ENCODE results near the gene CTTNBP2NL.
A peak's percentile ranks its signal among the peaks of the same experiment; 100 is the strongest.

The CTTNBP2NL gene

GRCh38 chr1:112395821-112396652, at the start of gene CTTNBP2NL:
Gene CTTNBP2NL, plus strand, starts transcription at chr1:112396214. Its CDS starts 19,952 bp downstream, at chr1:112416166.
- DNase-seq, result peak; percentile 21 to 56

DNA sequence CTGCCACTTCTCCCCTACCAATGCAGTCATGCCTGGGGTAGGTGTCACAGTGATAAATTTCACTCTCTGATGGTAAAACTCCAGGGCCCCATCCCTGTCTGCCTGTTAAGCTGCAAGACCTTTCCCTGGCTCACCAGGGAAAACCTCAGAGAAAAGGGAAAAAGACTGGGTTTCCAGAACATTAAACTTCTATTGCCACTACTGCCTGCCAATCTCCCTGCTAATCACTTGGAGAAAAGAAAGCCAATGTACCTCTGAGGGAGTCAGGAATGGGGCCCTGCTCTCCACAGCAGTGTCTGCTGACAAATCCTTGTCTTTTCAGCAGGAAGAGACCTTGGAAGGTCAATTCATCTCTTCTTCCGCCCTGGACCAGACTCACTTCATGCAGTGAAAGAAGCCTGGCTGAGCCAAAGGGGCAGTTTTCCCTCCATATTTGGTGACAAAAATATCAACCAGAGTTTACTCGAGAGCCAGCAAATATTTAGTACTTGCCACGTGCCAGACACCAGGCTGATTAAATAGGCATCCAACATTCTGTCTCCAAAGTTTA, 49.1 kb upstream of the CTTNBP2NL start:
- DNase-seq, result no peak

DNA sequence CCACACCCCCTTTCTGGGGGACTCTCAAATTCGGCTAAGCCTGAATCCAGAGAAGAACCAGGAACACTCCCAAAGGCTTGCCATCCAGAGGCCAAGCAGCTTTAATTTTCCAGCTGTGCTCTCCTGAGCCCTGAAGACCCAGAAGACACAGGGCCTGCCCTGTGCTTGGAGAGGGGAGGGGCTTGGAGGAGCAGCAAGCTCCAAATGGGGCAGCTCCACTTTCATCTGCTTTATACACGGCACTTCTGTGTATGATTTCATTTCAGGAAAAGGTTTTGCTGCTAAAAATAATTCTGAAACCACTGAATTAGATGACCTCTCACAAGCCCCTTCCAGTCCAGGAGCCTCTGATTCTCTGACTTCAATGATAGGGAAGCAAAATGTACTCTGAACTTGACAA, 39.2 kb upstream of the CTTNBP2NL start:
- DNase-seq, result no peak

- no peak for DNase-seq
These were observed 38.5 kb upstream of the CTTNBP2NL start for GRCh38 chr1:112357467-112357866.

- no peak for DNase-seq
These were observed 37.8 kb upstream of the CTTNBP2NL start for GRCh38 chr1:112358061-112358770.

- no peak for DNase-seq
These were observed 37.1 kb upstream of the CTTNBP2NL start for GRCh38 chr1:112358798-112359408.

DNA sequence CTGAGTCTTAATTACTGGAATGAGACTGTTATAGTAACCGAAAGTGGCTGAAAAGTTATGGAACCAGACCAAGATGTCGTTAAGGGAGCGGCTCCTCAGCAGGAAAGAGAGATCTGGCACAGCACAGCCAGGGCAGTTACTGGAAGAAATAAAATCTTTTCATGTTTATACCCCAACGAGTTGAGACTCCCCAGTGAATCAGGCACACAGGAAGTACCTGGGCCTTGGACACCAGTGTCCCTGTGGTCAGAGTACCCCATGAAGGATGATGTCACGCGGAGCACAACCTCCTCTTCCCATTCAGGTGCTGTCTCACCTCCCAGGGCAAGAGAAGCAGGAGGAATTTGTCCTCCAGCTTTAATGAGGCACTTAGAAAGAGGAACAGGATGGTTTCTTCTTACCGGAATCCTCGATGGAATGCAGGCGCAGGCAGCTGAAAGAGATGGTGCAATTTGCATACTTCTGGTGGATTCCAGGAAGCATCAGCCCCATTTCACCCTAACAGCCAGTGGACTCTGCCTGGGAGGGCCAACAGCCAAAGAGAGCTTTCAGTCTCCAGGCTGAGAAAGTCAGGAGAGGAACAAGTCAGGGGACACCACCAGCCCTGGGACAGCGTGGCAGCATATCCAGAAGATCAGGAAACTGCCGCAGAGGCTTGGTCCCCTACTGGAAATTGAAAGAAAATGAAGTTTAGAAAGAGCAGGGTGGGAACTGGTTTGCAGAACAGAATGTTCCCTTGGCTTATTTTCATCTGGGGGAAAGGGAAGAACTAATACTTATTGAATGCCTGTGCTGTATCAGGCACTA, 35.9 kb upstream of the CTTNBP2NL start:
- DNase-seq, result no peak

- DNase-seq, result no peak
These were observed 32.4 kb upstream of the CTTNBP2NL start for GRCh38 chr1:112363636-112364035.

DNA sequence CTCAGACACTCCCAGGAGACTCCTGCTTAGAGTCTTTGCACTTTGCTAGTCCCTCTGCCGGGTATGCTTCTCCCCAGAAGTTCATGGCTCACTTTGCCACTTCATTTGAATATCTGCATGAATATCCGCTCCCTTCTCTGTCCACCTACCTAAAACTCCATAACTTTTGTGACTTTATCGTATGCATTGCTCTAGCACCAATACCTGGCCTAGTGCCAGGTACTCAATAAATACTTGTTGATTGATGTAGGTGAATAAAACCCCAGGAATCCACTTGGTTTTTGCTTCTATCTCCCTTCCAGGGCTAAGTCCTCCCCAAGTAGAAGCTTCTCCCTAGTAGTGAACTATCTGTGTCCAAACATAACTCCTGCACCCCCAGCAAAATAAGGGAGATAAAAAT, 27.8 kb upstream of the CTTNBP2NL start:
- DNase-seq, result no peak

- DNase-seq, result peak; percentile 48 to 70
These were observed 26.4 kb upstream of the CTTNBP2NL start for GRCh38 chr1:112369392-112370285.

DNA sequence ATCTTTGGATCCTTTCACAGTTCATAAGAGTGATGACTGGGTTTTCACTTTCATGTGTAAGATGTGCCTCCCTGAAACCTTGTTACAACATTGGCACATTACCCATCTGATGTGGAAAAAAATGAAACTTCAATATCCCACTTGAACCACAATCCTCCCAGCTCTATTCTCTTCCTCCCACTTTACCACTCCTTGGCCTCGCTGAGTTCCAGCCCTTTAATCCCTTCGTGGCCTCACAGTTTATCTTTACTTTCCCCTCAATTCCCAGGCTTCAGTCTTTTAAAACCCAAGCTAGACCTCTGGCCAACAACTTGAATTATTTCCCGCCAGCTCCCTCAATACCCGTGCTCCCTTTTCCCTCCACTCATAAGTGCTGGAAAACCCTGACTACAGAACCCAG, 25.0 kb upstream of the CTTNBP2NL start:
- no peak for DNase-seq

- no peak for DNase-seq
These were observed 24.2 kb upstream of the CTTNBP2NL start for GRCh38 chr1:112371775-112372174.

DNA sequence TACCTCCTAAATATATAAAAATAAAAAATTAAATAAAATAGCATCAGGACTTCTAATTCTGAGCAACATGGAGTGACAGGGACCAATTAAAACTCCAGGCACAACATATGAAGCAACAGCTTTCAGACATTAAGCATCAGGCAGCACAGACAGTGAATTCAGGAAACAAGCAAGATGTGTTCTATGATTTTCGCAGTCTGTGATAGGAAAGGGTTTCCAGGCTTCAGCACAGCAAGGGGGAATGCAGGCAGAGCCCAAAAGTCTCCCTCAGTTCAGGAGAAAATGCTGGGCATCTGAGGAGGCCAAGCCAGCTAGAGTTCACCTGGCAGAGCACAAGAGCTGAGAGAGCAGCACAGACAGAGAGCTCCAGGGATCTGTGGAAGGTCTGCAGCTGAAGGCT, 22.2 kb upstream of the CTTNBP2NL start:
- no peak for DNase-seq

- DNase-seq, result no peak
These were observed 20.3 kb upstream of the CTTNBP2NL start for GRCh38 chr1:112375701-112376100.

GRCh38 chr1:112380356-112380755, 15.7 kb upstream of the CTTNBP2NL start:
- no peak for DNase-seq

DNA sequence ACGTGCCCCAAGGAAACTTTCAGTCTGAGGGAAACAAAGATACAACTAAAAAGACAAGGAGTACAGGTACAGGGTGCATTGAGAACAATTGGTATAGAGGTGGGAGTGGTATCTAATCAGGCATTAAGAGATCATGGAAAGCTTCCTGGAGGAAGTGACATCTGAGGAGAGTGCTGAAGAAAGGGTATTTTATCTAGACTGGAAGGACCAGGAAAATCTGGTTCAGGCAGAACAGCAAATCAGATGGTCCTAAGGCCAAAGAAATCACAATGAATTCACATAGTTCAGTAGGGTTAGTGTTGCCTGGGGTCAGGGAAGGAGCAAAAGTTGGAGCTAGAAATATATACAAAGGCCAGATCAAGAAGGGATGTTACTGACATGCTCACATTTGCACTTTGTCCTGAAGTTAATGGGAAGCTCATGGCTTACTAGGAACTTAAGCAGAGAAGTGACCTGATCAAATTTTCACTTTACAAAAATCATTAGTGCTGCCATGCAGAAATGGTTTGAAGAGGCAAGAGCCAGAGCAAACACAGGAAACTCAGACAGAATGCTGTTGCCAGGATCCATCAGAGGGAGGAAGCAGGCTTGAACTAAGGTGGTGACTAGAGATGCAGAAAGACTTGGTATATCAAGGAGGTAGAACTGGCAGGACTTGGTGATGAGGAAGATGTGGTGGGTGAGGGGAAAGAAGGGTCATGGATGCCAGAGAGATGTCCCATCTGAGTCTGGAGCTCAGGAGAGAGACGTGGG, 14.5 kb upstream of the CTTNBP2NL start:
- no peak for DNase-seq

DNA sequence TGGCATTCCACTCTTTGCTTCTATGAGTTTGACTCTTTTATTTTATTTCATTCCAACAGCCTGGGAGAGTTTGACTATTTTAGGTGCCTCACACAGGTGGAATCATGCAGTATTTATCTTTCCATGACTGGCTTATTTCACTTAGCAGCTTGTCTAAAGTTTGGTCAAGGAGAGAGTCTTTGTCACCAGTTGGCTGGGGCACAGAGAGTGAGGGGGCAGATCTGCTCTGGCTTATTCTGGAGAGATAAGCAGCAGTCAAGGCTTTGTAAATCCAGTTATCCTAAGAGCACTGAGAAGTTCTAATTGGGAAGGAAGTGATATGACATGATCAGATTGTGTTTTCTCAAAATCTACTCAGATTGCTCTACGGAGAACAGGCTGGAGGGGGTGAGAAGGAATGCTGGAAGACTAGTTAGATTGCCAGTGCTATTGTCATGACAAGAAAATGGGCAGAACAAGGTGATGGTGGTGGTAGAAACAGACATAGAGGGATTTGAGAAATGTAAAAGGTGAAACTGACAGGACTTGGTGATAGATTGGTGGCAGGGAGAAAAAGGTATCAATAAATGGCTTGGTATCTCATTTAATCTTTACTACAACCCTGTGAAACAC, 12.1 kb upstream of the CTTNBP2NL start:
- no peak for DNase-seq

DNA sequence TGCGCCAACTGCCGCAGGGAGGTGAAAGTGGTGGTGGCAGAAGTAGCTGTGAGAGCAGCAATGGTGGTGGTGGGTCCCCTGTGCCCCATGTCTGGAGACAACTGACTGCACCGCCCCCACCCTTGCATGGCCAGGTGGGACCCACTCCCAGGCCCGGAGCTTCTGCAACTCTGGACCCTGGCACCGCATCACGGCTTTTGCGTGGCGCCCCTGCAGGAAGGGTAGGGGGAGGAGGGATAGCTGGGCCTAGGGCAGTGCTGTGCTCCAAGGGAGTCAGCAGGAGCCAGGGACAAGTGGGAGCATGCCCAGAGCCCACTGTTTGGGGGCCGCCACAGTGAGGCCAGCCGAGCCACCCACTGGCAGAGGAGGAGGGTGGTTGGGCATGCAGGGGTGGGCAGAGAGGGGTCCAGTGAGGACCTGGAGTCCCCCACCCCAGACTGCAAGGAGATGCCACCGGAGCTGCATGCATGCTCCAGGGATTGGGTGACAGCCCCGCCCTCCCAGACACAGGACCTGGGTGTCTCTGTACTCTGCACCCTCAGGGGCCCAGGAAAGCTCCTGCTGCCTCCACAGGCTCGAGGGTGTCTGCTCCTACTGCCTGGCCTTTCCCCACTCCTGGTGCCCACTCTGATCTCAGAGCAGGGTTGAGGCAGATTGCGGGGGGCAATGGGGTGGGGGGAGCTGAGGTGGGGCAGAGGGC, 9.8 kb upstream of the CTTNBP2NL start:
- no peak for DNase-seq

GRCh38 chr1:112386731-112387346, 9.2 kb upstream of the CTTNBP2NL start:
- DNase-seq, result no peak

All from bone marrow (tissue), 2 donors.